HepG2 (cell line): ENCODE measurements around the gene CHRNB2. TPM values are rescaled to one million over a fixed set of nuclear protein-coding genes. Genes with fewer than 3 reads are reported as not detected.

Experiments
- ATAC-seq: fragments of 200-7000 bp; cut with Tn5 transposase; 3 replicates; pipeline ENCODE4 v1.9.1; 2020; ENCODE audit warnings: mild to moderate bottlenecking, moderate library complexity
- BruUV-seq: library from RNA; stranded (reverse); fragments of 400-500 nt; replicated peaks from 2 replicates; lab custom pipeline; 2021; lab: Mats Ljungman, UMichigan
- CTCF ChIA-PET: fragments of 300-600 bp; formaldehyde crosslinking; extraction: SDS; loops from one replicate; lab custom pipeline; 2021; ENCODE audit warnings: low total read pairs, inconsistent platforms, low intra/inter-chr PET ratio; lab: Yijun Ruan, JAX
- POLR2A ChIA-PET: fragments of 350-600 bp; sonication (Branson Sonifier 250); formaldehyde crosslinking; loops from one replicate; lab custom pipeline; 2020; ENCODE audit warnings: antibody characterized with exemption, inconsistent platforms; lab: Yijun Ruan, JAX
- DNase-seq: peaks from one replicate; pipeline ENCODE4 v3.0.0-alpha.2; 2015; ENCODE audit warnings: low spot score
- FAIRE-seq: peaks from 3 replicates; lab custom pipeline; 2011; peaks lifted over from hg19 to GRCh38; lab: Jason Lieb, UNC
- H2AFZ ChIP-seq: one replicate; pipeline ENCODE4 v1.6.1; 2011; ENCODE audit warnings: low read length, inconsistent platforms
- H3K27ac ChIP-seq: fragments of 300-600 bp; 3 replicates; pipeline ENCODE4 v1.8.0; 2011; ENCODE audit warnings: mixed run types, mild to moderate bottlenecking, mixed read lengths, low read length, inconsistent platforms; ENCODE audit not compliant: insufficient read depth; ENCODE audit errors: extremely low read length
- H3K27me3 ChIP-seq, 2 experiments: fragments of 200-600 bp in 1 of 2; 2 replicates in 1 of 2; 3 replicates in 1 of 2; pipeline versions ENCODE4 v1.6.0 to v1.8.0; 2011; ENCODE audit warnings: low read length in 2 of 2, mild to moderate bottlenecking in 2 of 2, moderate library complexity in 2 of 2, inconsistent platforms in 1 of 2; ENCODE audit not compliant: insufficient read depth in 2 of 2, control insufficient read depth in 1 of 2
- H3K36me3 ChIP-seq, 2 experiments: fragments of 200-600 bp in 1 of 2; replicated peaks in 1 of 2; 2 replicates in 1 of 2; 3 replicates in 1 of 2; pipeline versions ENCODE4 v1.5.1 to v1.8.0; 2011; ENCODE audit warnings: low read length in 2 of 2, inconsistent platforms in 1 of 2; ENCODE audit not compliant: insufficient read depth in 2 of 2, control insufficient read depth in 1 of 2
- H3K4me1 ChIP-seq: 2 replicates; pipeline ENCODE4 v1.5.1; 2012; ENCODE audit warnings: low read length, inconsistent platforms; ENCODE audit not compliant: insufficient read depth
- H3K4me2 ChIP-seq: 2 replicates; pipeline ENCODE4 v1.6.0; 2011; ENCODE audit warnings: low read depth, low read length, inconsistent platforms
- H3K4me3 ChIP-seq, 3 experiments: fragments of 200-600 bp in 1 of 3; sonication (generic), shearing (Covaris generic) in 1 of 3; replicated peaks in 1 of 3; 2 replicates each; pipeline ENCODE4 v1.5.1; 2011 to 2016; ENCODE audit warnings: low read length in 3 of 3, inconsistent platforms in 2 of 3, low read depth in 2 of 3, mild to moderate bottlenecking in 2 of 3, control low read depth in 1 of 3, mixed read lengths in 1 of 3; ENCODE audit not compliant: insufficient read depth in 1 of 3
- H3K79me2 ChIP-seq: one replicate; pipeline ENCODE4 v1.6.1; 2011; ENCODE audit warnings: low read length, inconsistent platforms; ENCODE audit not compliant: insufficient read depth
- H3K9ac ChIP-seq: 2 replicates; pipeline ENCODE4 v1.6.0; 2011; ENCODE audit warnings: mild to moderate bottlenecking, low read depth, low read length, inconsistent platforms; ENCODE audit not compliant: insufficient read depth
- H3K9me3 ChIP-seq: 2 replicates; pipeline ENCODE4 v1.5.1; 2012; ENCODE audit warnings: mild to moderate bottlenecking, low read length
- H4K20me1 ChIP-seq: 2 replicates; pipeline ENCODE4 v1.6.0; 2011; ENCODE audit warnings: inconsistent platforms, mild to moderate bottlenecking, low read length, moderate library complexity; ENCODE audit not compliant: insufficient read depth
- BCLAF1 ChIP-seq: fragments of 450-650 bp; IDR thresholded peaks from 2 replicates; pipeline ENCODE4 v1.6.1; 2017; ENCODE audit warnings: mild to moderate bottlenecking
- DR1 ChIP-seq: sonication (generic); formaldehyde crosslinking; IDR thresholded peaks from 2 replicates; pipeline ENCODE4 v1.8.0; 2021; ENCODE audit warnings: mild to moderate bottlenecking, missing genetic modification reagents, inconsistent platforms
- EED ChIP-seq: sonication (generic); formaldehyde crosslinking; IDR thresholded peaks from 2 replicates; pipeline ENCODE4 v1.5.0; 2020; ENCODE audit warnings: mild to moderate bottlenecking, missing genetic modification reagents
- HMGA1 ChIP-seq: sonication (generic); formaldehyde crosslinking; conservative IDR thresholded peaks from 2 replicates; pipeline ENCODE4 v1.4.0; 2020; ENCODE audit warnings: missing genetic modification reagents
- KDM2A ChIP-seq: sonication (generic); formaldehyde crosslinking; IDR thresholded peaks from 2 replicates; pipeline ENCODE4 v1.4.0; 2020; ENCODE audit warnings: low read depth, missing genetic modification reagents, borderline replicate concordance
- PAX8 ChIP-seq: sonication (generic); formaldehyde crosslinking; IDR thresholded peaks from 2 replicates; pipeline ENCODE4 v1.8.0; 2022; ENCODE audit warnings: mild to moderate bottlenecking, missing genetic modification reagents, borderline replicate concordance
- SMAD1 ChIP-seq: sonication (generic); formaldehyde crosslinking; IDR thresholded peaks from 2 replicates; pipeline ENCODE4 v1.4.0; 2020; ENCODE audit warnings: missing genetic modification reagents, low read depth, mild to moderate bottlenecking, borderline replicate concordance
- ZBTB46 ChIP-seq: sonication (generic); formaldehyde crosslinking; IDR thresholded peaks from 2 replicates; pipeline ENCODE4 v1.4.0; 2020; ENCODE audit warnings: mild to moderate bottlenecking, missing genetic modification reagents, borderline replicate concordance
- WGBS: methylation state at CpG from one replicate; pipeline ENCODE4 v1.1.6; 2017; ENCODE audit warnings: low lambda C conversion rate; 5-methylcytosine and 5-hydroxymethylcytosine counted together
- in situ Hi-C: cut with HindIII; loops from 2 replicates; pipeline ENCODE4 v1.10.0; 2017; ENCODE audit warnings: low pct_unique_long_range_greater_than_20kb; ENCODE audit not compliant: extremely low pct_ligation_motif_present
- intact Hi-C: fragments of 100-400 bp; cut with micrococcal nuclease; formaldehyde crosslinking; loops from one replicate; pipeline ENCODE4 v1.10.0; 2022; ENCODE audit not compliant: unreplicated experiment
- polyA plus RNA-seq, 8 experiments: library from polyadenylated mRNA; depleted of rRNA in 3 of 8; stranded (reverse) in 7 of 8; unstranded in 1 of 8; fragments of >200 nt; fragmentation: Illumina TruSeq in 4 of 8; extraction: Trizol in 4 of 8; gene quantifications; 2 replicates each; pipeline versions ENCODE4 v1.2.1 to v1.2.3, GENCODE V29; 2011 to 2016; ENCODE audit warnings: low read depth in 4 of 8, missing spikeins in 1 of 8, mixed read lengths in 1 of 8; ENCODE audit not compliant: insufficient read depth in 1 of 8
- total RNA-seq, 5 experiments: library from RNA; depleted of rRNA; stranded (reverse); fragments of >200 nt; fragmentation: Illumina TruSeq; extraction: Trizol; gene quantifications; 2 replicates each; pipeline ENCODE4 v1.2.3, GENCODE V29; 2016; ENCODE audit warnings: low read depth in 1 of 5

CHRNB2 gene
- total and polyA plus RNA-seq, 2 of the 13 experiments (the other 11 are each of a cell fraction or from before 2014, with no cell fraction given), result 0.03 to 0.07 TPM

GRCh38 chr1:154533952-154534844, 33.4 kb upstream of the CHRNB2 start (continued):
- TF ChIP-seq KDM2A (CRISPR knock-in tag), result peak; percentile 29; the same call in 1 of the 2 replicates

GRCh38 chr1:154536570-154536969, 31.0 kb upstream of the CHRNB2 start:
- Histone ChIP-seq H3K4me2 (no peak overlapping the region), H3K27me3 (peaks cover 2 to 10% of the 10 kb centered on the region in 2 experiments; a peak in 3 of 5 replicates), H3K9me3 (no peaks in the 10 kb centered on the region), H3K79me2 (no peaks in the 10 kb centered on the region), H2AFZ (no peak overlapping the region), H4K20me1 (no peaks in the 10 kb centered on the region), H3K4me1 (no peaks in the 10 kb centered on the region), H3K27ac (no peak overlapping the region), H3K36me3 (no peaks in the 10 kb centered on the region), H3K4me3 (no peak overlapping the region), H3K9ac (no peak overlapping the region)
- no peak for TF ChIP-seq HMGA1
- no peak for TF ChIP-seq ZBTB46 (CRISPR knock-in tag)
- TF ChIP-seq PAX8 (CRISPR knock-in tag), result no peak
- no peak for TF ChIP-seq DR1 (CRISPR knock-in tag)
- TF ChIP-seq SMAD1 (CRISPR knock-in tag), result no peak
- no peak for TF ChIP-seq BCLAF1
- no peak for TF ChIP-seq EED
- CTCF ChIA-PET, result no interaction called here
- FAIRE-seq (no peak), ATAC-seq (no peak), DNase-seq (no peak)
- in situ Hi-C loops, result no loop called here
- intact Hi-C loops, result no loop called here
- POLR2A ChIA-PET, result no interaction called here
- no TSS peak for BruUV-seq
- 24% methylated on average over 7 of the region's 7 CpGs for WGBS
